IMR-90 (cell line): Measurements from ENCODE around the gene CCDC40. TPM values are rescaled to one million over a fixed set of nuclear protein-coding genes. Genes with fewer than 3 reads are reported as not detected.

ENCODE experiments used
- ATAC-seq: fragments of 200-7000 bp; cut with Tn5 transposase; 2 replicates; pipeline ENCODE4 v1.9.1; 2020; ENCODE audit warnings: low read depth, mild to moderate bottlenecking, moderate library complexity
- BruUV-seq: library from RNA; stranded (reverse); fragments of 400-500 nt; replicated peaks from 2 replicates; lab custom pipeline; 2021; lab: Mats Ljungman, UMichigan
- CTCF ChIA-PET: fragments of 300-600 bp; formaldehyde crosslinking; extraction: SDS; loops from one replicate; lab custom pipeline; 2021; ENCODE audit warnings: antibody characterized with exemption; lab: Yijun Ruan, JAX
- POLR2A ChIA-PET: fragments of 300-600 bp; sonication (Branson Sonifier 250); formaldehyde crosslinking; loops from one replicate; lab custom pipeline; 2022; ENCODE audit warnings: antibody characterized with exemption; ENCODE audit not compliant: unreplicated experiment; lab: Charles Lee
- DNase-seq: peaks from one replicate; pipeline ENCODE4 v3.0.0; 2013
- H2AFZ ChIP-seq: replicated peaks from 2 replicates; pipeline ENCODE3; 2013; ENCODE audit warnings: low read length, mild to moderate bottlenecking; ENCODE audit not compliant: poor library complexity
- H2AK5ac ChIP-seq: 2 replicates; pipeline ENCODE4 v1.6.1; 2013; ENCODE audit warnings: low read depth, low read length, inconsistent platforms
- H2AK9ac ChIP-seq: replicated peaks from 2 replicates; pipeline ENCODE3; 2013; ENCODE audit warnings: mild to moderate bottlenecking, low read depth, low read length, moderate library complexity; ENCODE audit not compliant: poor library complexity
- H2BK120ac ChIP-seq: 2 replicates; pipeline ENCODE4 v1.6.1; 2013; ENCODE audit warnings: low read depth, low read length, inconsistent platforms
- H2BK15ac ChIP-seq: 3 replicates; pipeline ENCODE4 v1.6.1; 2013; ENCODE audit warnings: low read depth, low read length, inconsistent platforms
- H2BK20ac ChIP-seq: 2 replicates; pipeline ENCODE4 v1.6.1; 2013; ENCODE audit warnings: low read depth, mild to moderate bottlenecking, inconsistent platforms, low read length, moderate library complexity
- H2BK5ac ChIP-seq: 2 replicates; pipeline ENCODE4 v1.6.1; 2013; ENCODE audit warnings: mild to moderate bottlenecking, low read depth, low read length, inconsistent platforms; ENCODE audit not compliant: poor library complexity, severe bottlenecking
- H3K14ac ChIP-seq: replicated peaks from 2 replicates; pipeline ENCODE4 v1.6.1; 2013; ENCODE audit warnings: low read depth, low read length, inconsistent platforms
- H3K18ac ChIP-seq: 2 replicates; pipeline ENCODE4 v1.6.1; 2013; ENCODE audit warnings: low read depth, low read length, control low read depth
- H3K23ac ChIP-seq: 2 replicates; pipeline ENCODE4 v1.6.1; 2013; ENCODE audit warnings: low read depth, low read length, inconsistent platforms
- H3K27ac ChIP-seq: 2 replicates; pipeline ENCODE4 v1.5.1; 2013; ENCODE audit warnings: mild to moderate bottlenecking, control low read depth, low read length; ENCODE audit not compliant: insufficient read depth
- H3K27me3 ChIP-seq: 2 replicates; pipeline ENCODE4 v1.6.1; 2013; ENCODE audit warnings: low read length; ENCODE audit not compliant: control insufficient read depth, insufficient read depth
- H3K36me3 ChIP-seq: 2 replicates; pipeline ENCODE4 v1.6.1; 2013; ENCODE audit warnings: low read length, mixed read lengths; ENCODE audit not compliant: control insufficient read depth, insufficient read depth
- H3K4ac ChIP-seq: 2 replicates; pipeline ENCODE4 v1.6.1; 2013; ENCODE audit warnings: low read depth, low read length, inconsistent platforms
- H3K4me1 ChIP-seq: 2 replicates; pipeline ENCODE4 v1.6.1; 2013; ENCODE audit warnings: low read length, mixed read lengths; ENCODE audit not compliant: control insufficient read depth, insufficient read depth
- H3K4me2 ChIP-seq: 2 replicates; pipeline ENCODE4 v1.6.1; 2013; ENCODE audit warnings: low read depth, mild to moderate bottlenecking, control low read depth, low read length, moderate library complexity
- H3K4me3 ChIP-seq: 2 replicates; pipeline ENCODE4 v1.5.1; 2013; ENCODE audit warnings: low read depth, mild to moderate bottlenecking, control low read depth, low read length, moderate library complexity; ENCODE audit not compliant: insufficient read depth
- H3K56ac ChIP-seq: 2 replicates; pipeline ENCODE4 v1.6.1; 2013; ENCODE audit warnings: low read length, inconsistent platforms; ENCODE audit not compliant: insufficient read depth; ENCODE audit errors: extremely low read depth
- H3K79me1 ChIP-seq, 2 experiments: 2 replicates each; pipeline ENCODE4 v1.6.1; 2013; ENCODE audit warnings: low read length in 2 of 2, inconsistent platforms in 1 of 2, low read depth in 1 of 2
- H3K9ac ChIP-seq: 2 replicates; pipeline ENCODE4 v1.6.1; 2013; ENCODE audit warnings: low read depth, low read length, control low read depth
- H3K9me1 ChIP-seq: 2 replicates; pipeline ENCODE4 v1.6.1; 2013; ENCODE audit warnings: low read length, inconsistent platforms; ENCODE audit not compliant: insufficient read depth
- H3K9me3 ChIP-seq: 2 replicates; pipeline ENCODE4 v1.6.1; 2013; ENCODE audit warnings: low read length; ENCODE audit not compliant: control insufficient read depth, insufficient read depth
- H4K20me1 ChIP-seq: 2 replicates; pipeline ENCODE4 v1.6.1; 2013; ENCODE audit warnings: low read length, inconsistent platforms; ENCODE audit not compliant: insufficient read depth
- H4K5ac ChIP-seq: 2 replicates; pipeline ENCODE4 v1.6.1; 2013; ENCODE audit warnings: mild to moderate bottlenecking, low read depth, low read length, control low read depth
- H4K8ac ChIP-seq, 2 experiments: 2 replicates each; pipeline ENCODE4 v1.6.1; 2013; ENCODE audit warnings: low read depth in 2 of 2, low read length in 2 of 2, control low read depth in 1 of 2, inconsistent platforms in 1 of 2
- H4K91ac ChIP-seq: 2 replicates; pipeline ENCODE4 v1.6.1; 2013; ENCODE audit warnings: low read depth, low read length, inconsistent platforms; ENCODE audit not compliant: insufficient read depth
- CEBPB ChIP-seq: IDR thresholded peaks from 2 replicates; pipeline ENCODE4 v1.6.1; 2012; ENCODE audit warnings: low read depth, low read length, improper control_type of control experiment
- NFE2L2 ChIP-seq: fragments of 150-350 bp; IDR thresholded peaks from 2 replicates; pipeline ENCODE4 v1.6.1; 2016; ENCODE audit warnings: low read depth, mild to moderate bottlenecking, low read length
- RFX5 ChIP-seq: IDR thresholded peaks from 2 replicates; pipeline ENCODE4 v1.8.0; 2012; ENCODE audit warnings: low read depth, mild to moderate bottlenecking, low read length, moderate library complexity
- WGBS, 2 experiments: methylation state at CpG; one replicate each; pipeline versions ENCODE4 v1.1.5 to v1.1.7; 2013; ENCODE audit warnings: missing lambda C conversion rate in 2 of 2; ENCODE audit not compliant: insufficient read length in 1 of 2; ENCODE audit errors: extremely low coverage in 2 of 2; 5-methylcytosine and 5-hydroxymethylcytosine counted together
- dilution Hi-C: fragments of 300-500 bp; cut with HindIII; formaldehyde crosslinking; loops from one replicate; pipeline ENCODE4 v1.14.3; 2018; ENCODE audit warnings: low sequenced_read_pairs; ENCODE audit not compliant: unreplicated experiment
- in situ Hi-C: fragments of 300-500 bp; cut with MboI; formaldehyde crosslinking; loops from 3 replicates; pipeline ENCODE4 v1.14.3; 2019; ENCODE audit warnings: low sequenced_read_pairs, inconsistent platforms, mixed read lengths
- intact Hi-C: fragments of 100-400 bp; cut with micrococcal nuclease; formaldehyde crosslinking; loops from 2 replicates; pipeline ENCODE4 v1.10.0; 2022
- polyA plus RNA-seq, 3 experiments: library from polyadenylated mRNA; depleted of rRNA; stranded (reverse); fragments of >200 nt; gene quantifications; 2 replicates each; pipeline ENCODE4 v1.2.3, GENCODE V29; 2012; ENCODE audit warnings: low replicate concordance in 1 of 3
- total RNA-seq: library from RNA; depleted of rRNA; stranded (reverse); fragments of >200 nt; gene quantifications from 2 replicates; pipeline ENCODE4 v1.2.3, GENCODE V29; 2012

Gene CCDC40
- total and polyA plus RNA-seq, 2 of the 4 experiments (the other 2 are of a cell fraction): 0.90 to 4.7 TPM

GRCh38 chr17:80100035-80100323 lies 63.5 kb downstream of the CCDC40 start:
- Histone ChIP-seq H2AK5ac (peak overlapping the region; percentile 57; the same call in 1 of the 2 replicates), H2BK120ac (no peak overlapping the region), H3K9me3 (no peaks in the 10 kb centered on the region), H4K20me1 (no peaks in the 10 kb centered on the region), H3K4ac (peak overlapping the region; percentile 16), H2AFZ (peak overlapping the region; percentile 73), H3K4me2 (no peak overlapping the region), H3K4me3 (no peak overlapping the region), H3K23ac (no peak overlapping the region; the same call in 1 of the 2 replicates), H3K27me3 (no peaks in the 10 kb centered on the region), H2BK20ac (no peak overlapping the region), H3K79me1 (peaks cover 0 to 14% of the 10 kb centered on the region in 2 experiments; a peak in 3 of 4 replicates), H4K5ac (no peak overlapping the region), H3K27ac (no peak overlapping the region), H3K36me3 (no peaks in the 10 kb centered on the region), H3K9ac (no peak overlapping the region), H3K18ac (no peak overlapping the region), H2BK15ac (no peak overlapping the region; the same call in 2 of the 3 replicates), H2AK9ac (peak overlapping the region; percentile 78), H3K9me1 (peaks cover 8% of the 10 kb centered on the region), H3K4me1 (peaks cover 6% of the 10 kb centered on the region), H4K8ac (0 out of 4 replicates have a peak overlapping the region, but pooled peaks of 1 of the 2 experiments have one; percentile 87), H4K91ac (no peak overlapping the region), H3K56ac (no peak overlapping the region), H3K14ac (peak overlapping the region; percentile 21; the same call in 1 of the 2 replicates), H2BK5ac (no peak overlapping the region)
- ChIA-PET POLR2A (no interaction called here), CTCF (no interaction called here)
- ATAC-seq (no peak), DNase-seq (no peak)
- BruUV-seq: no TSS peak
- dilution Hi-C loops (no loop called here), in situ Hi-C loops (no loop called here), intact Hi-C loops (loop anchor here (5.0 kb wide), 1 partner anchor 47 kb away; the partner anchor contains the start of gene EIF4A3)
- no CpG with 5 or more reads among the region's 4 CpGs for WGBS, 2 experiments
- TF ChIP-seq RFX5: no peak
- TF ChIP-seq CEBPB: no peak
- TF ChIP-seq NFE2L2: no peak
